ENCODE data around the gene LHPP. TPM values are rescaled to one million over a fixed set of nuclear protein-coding genes. Genes with fewer than 3 reads are reported as not detected.

The LHPP gene
- total RNA-seq, 1 donor from 2014 or later: 16.2 TPM

GRCh38 chr10:124476043-124476725, 14.6 kb downstream of the LHPP start:
- TF ChIP-seq, protein P1, sequence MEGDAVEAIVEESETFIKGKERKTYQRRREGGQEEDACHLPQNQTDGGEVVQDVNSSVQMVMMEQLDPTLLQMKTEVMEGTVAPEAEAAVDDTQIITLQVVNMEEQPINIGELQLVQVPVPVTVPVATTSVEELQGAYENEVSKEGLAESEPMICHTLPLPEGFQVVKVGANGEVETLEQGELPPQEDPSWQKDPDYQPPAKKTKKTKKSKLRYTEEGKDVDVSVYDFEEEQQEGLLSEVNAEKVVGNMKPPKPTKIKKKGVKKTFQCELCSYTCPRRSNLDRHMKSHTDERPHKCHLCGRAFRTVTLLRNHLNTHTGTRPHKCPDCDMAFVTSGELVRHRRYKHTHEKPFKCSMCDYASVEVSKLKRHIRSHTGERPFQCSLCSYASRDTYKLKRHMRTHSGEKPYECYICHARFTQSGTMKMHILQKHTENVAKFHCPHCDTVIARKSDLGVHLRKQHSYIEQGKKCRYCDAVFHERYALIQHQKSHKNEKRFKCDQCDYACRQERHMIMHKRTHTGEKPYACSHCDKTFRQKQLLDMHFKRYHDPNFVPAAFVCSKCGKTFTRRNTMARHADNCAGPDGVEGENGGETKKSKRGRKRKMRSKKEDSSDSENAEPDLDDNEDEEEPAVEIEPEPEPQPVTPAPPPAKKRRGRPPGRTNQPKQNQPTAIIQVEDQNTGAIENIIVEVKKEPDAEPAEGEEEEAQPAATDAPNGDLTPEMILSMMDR (IDR thresholded peaks at IDR 0.05): no peak
- H3K27me3 ChIP-seq: no peaks in the 10 kb centered on the region
- intact Hi-C loops (cut with DNase I): no loop called here
- H3K4me1 ChIP-seq: no peaks in the 10 kb centered on the region
- no peak overlapping the region for H3K4me3 ChIP-seq
- no peaks in the 10 kb centered on the region for H3K9me3 ChIP-seq
- H3K36me3 ChIP-seq: no peaks in the 10 kb centered on the region
- DNase-seq (no peak), ATAC-seq (peak; percentile 33)
- no peak overlapping the region for H3K27ac ChIP-seq

DNA sequence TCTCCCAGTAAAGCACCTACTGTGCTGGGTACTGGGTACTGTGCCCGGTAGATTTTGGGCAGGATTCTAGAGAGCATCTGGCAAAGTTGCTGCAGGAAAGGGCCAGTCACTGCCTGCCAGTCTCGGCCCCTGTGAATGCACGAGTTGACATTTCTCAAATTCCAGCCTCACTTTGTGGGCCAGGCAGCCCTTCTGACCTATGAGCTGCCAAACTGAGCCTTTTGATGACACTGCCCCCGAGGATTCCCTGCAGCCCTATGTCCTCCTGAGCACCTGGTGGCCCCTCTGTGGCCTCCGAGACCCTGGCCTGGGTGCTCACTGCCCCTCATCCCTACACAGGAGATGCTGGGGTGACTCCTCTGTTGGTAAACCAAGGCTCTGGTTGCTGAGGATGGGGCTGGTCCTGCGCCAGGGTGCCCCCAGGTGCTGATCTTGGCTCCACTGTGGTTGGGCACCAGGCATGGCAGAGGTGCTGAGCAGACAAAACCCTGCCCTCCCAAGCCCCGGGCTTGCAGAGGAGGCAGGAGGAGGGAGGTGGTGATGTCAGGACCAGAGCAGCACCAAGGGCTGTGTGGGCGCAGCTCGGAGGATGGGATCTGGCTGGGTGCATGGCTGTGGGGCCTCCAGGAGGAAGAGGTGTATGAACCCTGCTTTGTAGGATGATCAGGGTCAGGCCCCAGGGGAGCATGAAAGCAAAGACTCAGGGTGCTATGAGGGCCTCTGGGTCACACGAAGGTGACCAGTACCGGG, 16.2 kb downstream of the LHPP start:
- TF ChIP-seq, protein P1 (IDR thresholded peaks at IDR 0.05): no peak
- H3K27me3 ChIP-seq: no peaks in the 10 kb centered on the region
- intact Hi-C loops (cut with DNase I): no loop called here
- ATAC-seq: no peak
- no peak overlapping the region for H3K27ac ChIP-seq
- H3K36me3 ChIP-seq: no peaks in the 10 kb centered on the region
- no peaks in the 10 kb centered on the region for H3K9me3 ChIP-seq
- no peak overlapping the region for H3K4me3 ChIP-seq
- DNase-seq: no peak
- H3K4me1 ChIP-seq: no peaks in the 10 kb centered on the region

DNA sequence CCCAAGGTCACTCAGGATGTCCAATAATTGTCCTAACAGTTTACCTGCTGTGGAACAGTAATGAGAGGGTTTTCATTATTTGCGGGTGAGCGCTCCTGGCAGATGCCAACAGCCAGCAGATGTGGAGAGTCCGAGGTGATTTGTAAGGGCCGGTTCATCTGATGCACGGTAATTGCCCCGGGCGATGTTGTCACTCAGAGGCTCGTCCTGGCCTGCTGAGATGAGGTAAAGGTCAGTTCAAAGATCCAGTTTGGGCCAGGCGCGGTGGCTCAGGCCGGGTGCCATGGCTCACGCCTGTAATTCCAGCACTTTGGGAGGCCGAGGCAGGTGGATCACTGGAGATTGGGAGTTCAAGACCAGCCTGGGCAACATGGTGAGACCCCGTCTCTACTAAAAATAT, 16.9 kb downstream of the LHPP start:
- Histone ChIP-seq H3K27ac (no peak overlapping the region), H3K4me1 (no peaks in the 10 kb centered on the region), H3K9me3 (no peaks in the 10 kb centered on the region), H3K27me3 (no peaks in the 10 kb centered on the region), H3K4me3 (no peak overlapping the region), H3K36me3 (no peaks in the 10 kb centered on the region)
- DNase-seq (no peak), ATAC-seq (no peak)
- TF ChIP-seq, protein P1 (IDR thresholded peaks at IDR 0.05): no peak
- intact Hi-C loops (cut with DNase I): no loop called here

- no peak overlapping the region for H3K27ac ChIP-seq
- intact Hi-C loops (cut with DNase I): no loop called here
- no peak overlapping the region for H3K4me3 ChIP-seq
- TF ChIP-seq, protein P1 (IDR thresholded peaks at IDR 0.05): no peak
- no peaks in the 10 kb centered on the region for H3K9me3 ChIP-seq
- ATAC-seq: no peak
- no peaks in the 10 kb centered on the region for H3K4me1 ChIP-seq
- DNase-seq: no peak
- no peaks in the 10 kb centered on the region for H3K36me3 ChIP-seq
- H3K27me3 ChIP-seq: no peaks in the 10 kb centered on the region
These were observed 19.2 kb downstream of the LHPP start for GRCh38 chr10:124480860-124481259.

GRCh38 chr10:124481717-124482116, 20.1 kb downstream of the LHPP start:
- Histone ChIP-seq H3K36me3 (no peaks in the 10 kb centered on the region), H3K27ac (no peak overlapping the region), H3K9me3 (no peaks in the 10 kb centered on the region), H3K27me3 (no peaks in the 10 kb centered on the region), H3K4me1 (no peaks in the 10 kb centered on the region), H3K4me3 (no peak overlapping the region)
- ATAC-seq: no peak
- intact Hi-C loops (cut with DNase I): no loop called here
- TF ChIP-seq, protein P1 (IDR thresholded peaks at IDR 0.05): no peak
- no peak for DNase-seq

Measured in upper lobe of right lung (tissue), 1 donor.